OCI-LY3 (cell line): Measurements from ENCODE around the gene PLEKHA6.

Experiments
- CTCF ChIP-seq: fragments of 200-600, 300-600 bp; sonication (generic); IDR thresholded peaks from 2 replicates; pipeline ENCODE4 v1.5.1; 2014; ENCODE audit warnings: antibody characterized with exemption, low read length, low read depth
- EZH2phosphoT487 ChIP-seq: fragments of 200-600 bp; shearing (Covaris generic); IDR thresholded peaks from 2 replicates; pipeline ENCODE4 v1.6.1; 2018; ENCODE audit warnings: antibody characterized with exemption, mixed run types, low read depth

- TF ChIP-seq CTCF (no peak), EZH2phosphoT487 (no peak)
Measured at GRCh38 chr1:204380293-204380831, 20.6 kb upstream of the PLEKHA6 start.
